Measurements from ENCODE around the gene TMC6.
"Not testable (repeated sequence)": the region's sequence is repeated elsewhere in the genome, so short reads cannot be mapped to it uniquely, and the experiment has no call there.

The TMC6 gene

GRCh38 chr17:78154903-78155811, 26.6 kb upstream of the TMC6 start:
- DNase-seq: no peak

GRCh38 chr17:78151514-78152008, 23.0 kb upstream of the TMC6 start:
- no peak for DNase-seq

- no peak for DNase-seq
Observed at GRCh38 chr17:78148286-78149016, 19.9 kb upstream of the TMC6 start.

- DNase-seq: no peak
Observed at GRCh38 chr17:78147315-78147998, 18.9 kb upstream of the TMC6 start.

- no peak for DNase-seq
Observed at GRCh38 chr17:78146881-78147280, 18.3 kb upstream of the TMC6 start.

GRCh38 chr17:78146471-78146869, 17.9 kb upstream of the TMC6 start:
- no peak for DNase-seq

GRCh38 chr17:78144736-78145641, 16.4 kb upstream of the TMC6 start:
- DNase-seq: no peak

GRCh38 chr17:78144147-78144719, 15.7 kb upstream of the TMC6 start:
- DNase-seq: no peak

- DNase-seq: no peak
Observed at GRCh38 chr17:78143214-78144146, 14.9 kb upstream of the TMC6 start.

GRCh38 chr17:78142119-78142861, 13.7 kb upstream of the TMC6 start:
- DNase-seq: no peak

- DNase-seq: no peak
Observed at GRCh38 chr17:78141437-78142118, 13.0 kb upstream of the TMC6 start.

- peak; percentile 91 to 97 for DNase-seq
Observed at GRCh38 chr17:78140169-78141051, 11.9 kb upstream of the TMC6 start.

GRCh38 chr17:78139861-78140168, 11.3 kb upstream of the TMC6 start:
- DNase-seq: not testable (repeated sequence)

GRCh38 chr17:78138204-78139060, 9.9 kb upstream of the TMC6 start:
- DNase-seq: no peak

GRCh38 chr17:78137392-78138203, 9.0 kb upstream of the TMC6 start:
- DNase-seq: peak in 1 of 2 donors; percentile 72

GRCh38 chr17:78135858-78136500, 7.4 kb upstream of the TMC6 start:
- no peak for DNase-seq
